Measurements from ENCODE around the gene MYLK.

MYLK gene

DNA sequence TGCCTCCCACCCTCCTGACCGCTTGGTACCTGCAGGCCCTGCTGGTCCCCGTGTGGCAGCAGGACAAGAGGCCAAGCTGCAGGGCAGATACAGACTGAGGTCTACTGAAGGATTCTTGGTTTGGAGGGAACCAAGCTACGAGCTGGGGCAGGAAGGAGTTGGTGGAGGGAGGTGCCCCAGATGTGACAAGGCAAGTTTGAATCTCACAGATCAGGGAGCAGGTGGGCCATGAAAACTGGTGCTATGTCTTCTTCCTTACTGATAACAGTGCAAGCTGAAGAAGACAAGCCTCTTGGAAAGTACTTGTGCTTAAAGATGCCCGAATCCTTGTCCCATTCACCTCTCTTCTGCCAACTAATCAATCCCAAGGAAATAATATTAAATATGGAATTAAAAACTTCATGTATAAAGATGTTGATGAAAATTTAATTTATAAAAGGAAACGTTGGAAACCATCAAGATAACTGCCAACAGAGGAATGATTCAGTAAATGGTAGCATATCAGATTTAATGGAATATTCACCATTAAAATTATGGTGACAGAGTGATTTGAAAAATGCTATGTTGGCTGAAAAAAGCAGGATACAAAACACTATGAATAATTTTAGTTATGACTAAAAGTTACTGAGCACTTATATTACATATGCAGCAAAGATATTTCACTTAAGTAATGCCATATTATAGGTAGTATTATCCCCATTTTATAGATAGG lies 107.9 kb downstream of the MYLK start:
- H3F3A ChIP-seq (ENCODE audit: low read depth) = no peaks in the 10 kb centered on the region
- H4K20me1 ChIP-seq (ENCODE audit: insufficient read depth, low read length, poor library complexity, severe bottlenecking) = no peaks in the 10 kb centered on the region

GRCh38 chr3:123774474-123774873 lies 109.7 kb downstream of the MYLK start:
- Histone ChIP-seq H3K4me1 (ENCODE audit: insufficient read depth, low read length, poor library complexity, severe bottlenecking) (peaks cover 9% of the 10 kb centered on the region), H3K9ac (ENCODE audit: low read depth, low read length, poor library complexity, severe bottlenecking) (no peak overlapping the region), H3F3A (ENCODE audit: low read depth) (no peaks in the 10 kb centered on the region), H3K27me3 (ENCODE audit: insufficient read depth, low read length, poor library complexity, severe bottlenecking) (no peaks in the 10 kb centered on the region), H3K9me2 (replicated peaks; ENCODE audit: low read depth, low read length) (no peaks in the 10 kb centered on the region), H3K36me3 (ENCODE audit: insufficient read depth, low read length) (no peaks in the 10 kb centered on the region), H4K20me1 (ENCODE audit: insufficient read depth, low read length, poor library complexity, severe bottlenecking) (no peaks in the 10 kb centered on the region), H3K79me2 (ENCODE audit: insufficient read depth, low read length) (no peaks in the 10 kb centered on the region), H3K4me2 (ENCODE audit: low read depth, low read length, poor library complexity, severe bottlenecking) (no peak overlapping the region), H3K9me3 (ENCODE audit: insufficient read depth, low read depth, low read length) (no peaks in the 10 kb centered on the region), H2AFZ (ENCODE audit: low read length) (no peak overlapping the region), H3K4me3 (ENCODE audit: low read length, poor library complexity, severe bottlenecking) (no peak overlapping the region)
- TF ChIP-seq, protein P1, sequence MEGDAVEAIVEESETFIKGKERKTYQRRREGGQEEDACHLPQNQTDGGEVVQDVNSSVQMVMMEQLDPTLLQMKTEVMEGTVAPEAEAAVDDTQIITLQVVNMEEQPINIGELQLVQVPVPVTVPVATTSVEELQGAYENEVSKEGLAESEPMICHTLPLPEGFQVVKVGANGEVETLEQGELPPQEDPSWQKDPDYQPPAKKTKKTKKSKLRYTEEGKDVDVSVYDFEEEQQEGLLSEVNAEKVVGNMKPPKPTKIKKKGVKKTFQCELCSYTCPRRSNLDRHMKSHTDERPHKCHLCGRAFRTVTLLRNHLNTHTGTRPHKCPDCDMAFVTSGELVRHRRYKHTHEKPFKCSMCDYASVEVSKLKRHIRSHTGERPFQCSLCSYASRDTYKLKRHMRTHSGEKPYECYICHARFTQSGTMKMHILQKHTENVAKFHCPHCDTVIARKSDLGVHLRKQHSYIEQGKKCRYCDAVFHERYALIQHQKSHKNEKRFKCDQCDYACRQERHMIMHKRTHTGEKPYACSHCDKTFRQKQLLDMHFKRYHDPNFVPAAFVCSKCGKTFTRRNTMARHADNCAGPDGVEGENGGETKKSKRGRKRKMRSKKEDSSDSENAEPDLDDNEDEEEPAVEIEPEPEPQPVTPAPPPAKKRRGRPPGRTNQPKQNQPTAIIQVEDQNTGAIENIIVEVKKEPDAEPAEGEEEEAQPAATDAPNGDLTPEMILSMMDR (conservative IDR thresholded peaks at IDR 0.05; ENCODE audit: low read length) = no peak
- TF ChIP-seq EZH2phosphoT487 (IDR thresholded peaks at IDR 0.05; ENCODE audit: borderline replicate concordance) = no peak

More for the DNA sequence above, 107.9 kb downstream of the MYLK start:
- H3K9me3 ChIP-seq (ENCODE audit: insufficient read depth, low read depth, low read length) = no peaks in the 10 kb centered on the region
- no peak overlapping the region for H2AFZ ChIP-seq (ENCODE audit: low read length)
- H3K9me2 ChIP-seq (replicated peaks; ENCODE audit: low read depth, low read length) = no peaks in the 10 kb centered on the region
- no peak overlapping the region for H3K4me3 ChIP-seq (ENCODE audit: low read length, poor library complexity, severe bottlenecking)
- no peak overlapping the region for H3K4me2 ChIP-seq (ENCODE audit: low read depth, low read length, poor library complexity, severe bottlenecking)
- no peaks in the 10 kb centered on the region for H3K36me3 ChIP-seq (ENCODE audit: insufficient read depth, low read length)
- H3K79me2 ChIP-seq (ENCODE audit: insufficient read depth, low read length) = no peaks in the 10 kb centered on the region
- TF ChIP-seq, protein P1 (conservative IDR thresholded peaks at IDR 0.05; ENCODE audit: low read length) = no peak
- TF ChIP-seq EZH2phosphoT487 (IDR thresholded peaks at IDR 0.05; ENCODE audit: borderline replicate concordance) = no peak
- H3K27me3 ChIP-seq (ENCODE audit: insufficient read depth, low read length, poor library complexity, severe bottlenecking) = no peaks in the 10 kb centered on the region
- H3K4me1 ChIP-seq (ENCODE audit: insufficient read depth, low read length, poor library complexity, severe bottlenecking) = peaks cover 9% of the 10 kb centered on the region
- H3K9ac ChIP-seq (ENCODE audit: low read depth, low read length, poor library complexity, severe bottlenecking) = no peak overlapping the region

DNA sequence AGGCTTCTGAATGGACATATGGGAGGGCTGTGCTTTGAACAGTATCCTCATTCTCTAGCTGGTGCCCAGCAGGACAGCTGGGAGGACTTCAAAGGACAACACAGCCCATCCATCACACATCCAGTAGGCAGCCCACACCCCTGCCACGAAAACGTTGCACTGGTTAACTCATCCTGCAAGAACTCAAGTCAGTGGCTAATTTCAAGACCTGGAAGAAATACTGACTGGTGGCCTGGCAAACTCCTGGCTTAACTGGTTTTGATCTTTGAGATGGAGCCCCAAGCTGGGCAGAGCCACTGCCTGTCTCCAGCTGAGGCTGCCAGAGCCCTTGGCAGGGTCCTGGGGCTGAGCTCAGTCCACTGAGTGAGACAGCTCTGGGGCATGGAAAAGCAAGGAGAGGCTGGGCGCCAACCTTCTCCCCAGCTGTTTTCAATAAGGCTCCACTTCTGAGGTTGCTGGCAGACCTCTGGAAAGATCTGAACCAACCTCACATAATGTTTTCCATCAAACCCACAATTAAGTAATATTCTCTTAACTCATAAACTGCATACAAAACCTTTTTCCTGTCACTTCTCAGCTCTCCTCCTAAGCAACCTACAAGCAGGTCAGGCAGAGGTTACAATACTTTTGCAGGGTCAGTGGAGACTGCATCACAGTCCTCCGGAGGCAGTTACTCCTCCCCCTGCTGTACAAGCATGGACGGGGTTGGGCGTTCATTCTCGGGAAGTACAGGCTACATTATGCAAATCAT lies 110.3 kb downstream of the MYLK start:
- Histone ChIP-seq H3K9me2 (replicated peaks; ENCODE audit: low read depth, low read length) (no peaks in the 10 kb centered on the region), H3F3A (ENCODE audit: low read depth) (no peaks in the 10 kb centered on the region), H3K79me2 (ENCODE audit: insufficient read depth, low read length) (no peaks in the 10 kb centered on the region), H3K9me3 (ENCODE audit: insufficient read depth, low read depth, low read length) (no peaks in the 10 kb centered on the region), H3K9ac (ENCODE audit: low read depth, low read length, poor library complexity, severe bottlenecking) (no peak overlapping the region), H4K20me1 (ENCODE audit: insufficient read depth, low read length, poor library complexity, severe bottlenecking) (no peaks in the 10 kb centered on the region), H2AFZ (ENCODE audit: low read length) (no peak overlapping the region), H3K4me2 (ENCODE audit: low read depth, low read length, poor library complexity, severe bottlenecking) (no peak overlapping the region), H3K4me3 (ENCODE audit: low read length, poor library complexity, severe bottlenecking) (no peak overlapping the region), H3K4me1 (ENCODE audit: insufficient read depth, low read length, poor library complexity, severe bottlenecking) (peaks cover 13% of the 10 kb centered on the region), H3K27me3 (ENCODE audit: insufficient read depth, low read length, poor library complexity, severe bottlenecking) (no peaks in the 10 kb centered on the region), H3K36me3 (ENCODE audit: insufficient read depth, low read length) (no peaks in the 10 kb centered on the region)
- no peak for TF ChIP-seq EZH2phosphoT487 (IDR thresholded peaks at IDR 0.05; ENCODE audit: borderline replicate concordance)
- TF ChIP-seq, protein P1 (conservative IDR thresholded peaks at IDR 0.05; ENCODE audit: low read length) = no peak

Measured in Loucy (cell line).